SH-SY5Y (cell line): ENCODE results near the gene EPHX1.

ENCODE experiments used
- GATA2 ChIP-seq: IDR thresholded peaks from 2 replicates; pipeline ENCODE4 v1.6.1; 2011; ENCODE audit warnings: mild to moderate bottlenecking, low read depth, low read length
- GATA3 ChIP-seq: IDR thresholded peaks from 2 replicates; pipeline ENCODE4 v1.6.1; 2011; ENCODE audit warnings: low read depth, mild to moderate bottlenecking, low read length, moderate library complexity

The EPHX1 gene

DNA sequence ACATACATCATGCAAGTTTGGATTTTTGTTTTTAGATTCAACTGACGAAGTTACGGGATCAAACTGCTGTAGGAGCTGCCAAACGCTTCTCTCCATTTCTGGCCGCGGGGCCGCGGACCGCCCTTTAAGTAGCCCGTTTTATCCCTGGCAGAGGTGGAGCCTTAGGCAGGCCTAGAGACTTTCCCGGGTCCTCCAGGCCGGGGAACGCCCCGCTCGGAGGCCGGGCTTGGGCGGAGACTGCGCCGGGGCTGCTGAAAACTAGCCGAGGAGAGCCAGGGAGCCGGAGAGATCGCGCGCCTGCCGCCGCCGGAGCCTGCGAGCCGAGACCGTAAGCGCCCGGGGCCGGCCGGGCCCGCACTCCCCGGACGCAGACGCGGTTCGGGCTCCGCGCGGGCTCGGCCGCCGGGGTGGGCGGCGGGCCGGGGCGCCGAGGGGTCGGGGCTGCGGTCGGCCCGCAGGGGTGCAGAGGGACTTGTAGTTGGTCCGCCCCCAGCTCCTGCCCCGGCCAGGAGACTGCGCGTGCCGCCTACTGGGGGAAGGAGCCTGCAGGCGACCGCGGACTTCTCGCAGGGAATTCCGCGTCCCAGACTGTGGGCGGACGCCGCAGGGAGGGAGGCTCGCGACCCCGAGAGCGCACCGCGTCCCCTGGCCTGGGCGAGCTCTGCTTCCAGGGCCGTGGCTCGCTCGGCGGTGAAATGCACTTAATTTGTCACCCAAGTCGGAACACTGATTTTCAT lies at the start of gene EPHX1:
Gene EPHX1, plus strand, starts transcription at position 283 of the 737 bp plus-strand sequence. CDS start 18,606 bp downstream, outside the sequence.
- TF ChIP-seq GATA2 (no peak), GATA3 (no peak)

GRCh38 chr1:225760531-225760930 lies 49.4 kb upstream of the EPHX1 start:
- no peak for TF ChIP-seq GATA2
- TF ChIP-seq GATA3, result no peak

DNA sequence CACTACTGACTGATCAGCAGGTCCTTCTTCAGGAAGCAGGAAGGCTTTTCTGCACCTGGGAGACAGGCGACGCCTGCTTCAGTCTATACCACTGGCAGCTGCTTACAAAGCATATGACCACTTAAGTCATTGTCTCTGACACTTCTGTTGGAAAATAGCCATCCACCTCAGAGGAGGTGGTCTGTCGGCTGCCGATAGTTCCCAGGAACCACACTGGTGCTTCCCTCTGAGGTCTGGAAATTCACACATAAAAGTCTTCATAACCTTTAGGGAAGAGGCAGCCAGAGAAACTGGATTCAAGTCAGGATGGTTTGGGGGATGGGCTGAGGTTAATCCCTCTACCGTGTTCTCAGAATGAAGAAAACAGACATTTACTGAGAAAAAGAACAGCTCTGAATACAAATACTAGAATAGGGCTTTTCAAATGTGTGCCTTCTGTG lies 47.9 kb upstream of the EPHX1 start:
- TF ChIP-seq GATA3 (no peak), GATA2 (no peak)

- TF ChIP-seq GATA3, result no peak
- TF ChIP-seq GATA2, result no peak
These were observed 47.5 kb upstream of the EPHX1 start for GRCh38 chr1:225762444-225762843.

- TF ChIP-seq GATA2, result no peak
- TF ChIP-seq GATA3, result no peak
These were observed 46.0 kb upstream of the EPHX1 start for GRCh38 chr1:225763716-225764548.

DNA sequence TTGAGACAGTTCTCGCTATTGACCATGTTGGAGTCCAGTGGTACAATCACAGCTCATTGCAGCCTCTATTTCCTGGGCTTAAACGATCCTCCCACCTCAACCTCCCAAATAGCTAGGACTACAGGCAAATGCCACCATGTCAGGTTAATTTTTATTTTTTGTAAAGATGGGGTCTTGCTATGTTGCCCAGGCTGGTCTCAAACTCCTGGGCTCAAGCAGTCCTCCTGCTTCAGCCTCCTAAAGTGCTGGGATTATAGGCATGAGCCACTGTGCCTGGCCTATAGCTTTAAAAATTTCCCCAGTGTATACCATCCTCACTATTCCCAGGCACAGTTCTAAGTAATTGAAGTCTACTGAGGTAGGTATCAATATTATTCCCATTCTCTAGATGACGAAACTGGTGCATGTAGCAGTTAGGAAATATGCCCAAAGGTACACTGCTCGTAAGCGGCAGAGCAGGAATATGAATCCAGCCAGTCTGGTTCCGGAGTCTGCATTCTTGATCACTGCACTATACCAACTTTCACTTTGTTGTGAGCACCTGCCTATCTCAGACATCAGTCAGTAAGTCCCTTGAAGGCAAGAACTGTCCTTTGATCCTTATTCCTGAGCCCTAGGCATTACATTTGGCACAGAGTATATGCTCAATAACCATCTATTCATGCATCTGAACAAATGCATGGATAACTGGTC lies 43.8 kb upstream of the EPHX1 start:
- no peak for TF ChIP-seq GATA3
- no peak for TF ChIP-seq GATA2

DNA sequence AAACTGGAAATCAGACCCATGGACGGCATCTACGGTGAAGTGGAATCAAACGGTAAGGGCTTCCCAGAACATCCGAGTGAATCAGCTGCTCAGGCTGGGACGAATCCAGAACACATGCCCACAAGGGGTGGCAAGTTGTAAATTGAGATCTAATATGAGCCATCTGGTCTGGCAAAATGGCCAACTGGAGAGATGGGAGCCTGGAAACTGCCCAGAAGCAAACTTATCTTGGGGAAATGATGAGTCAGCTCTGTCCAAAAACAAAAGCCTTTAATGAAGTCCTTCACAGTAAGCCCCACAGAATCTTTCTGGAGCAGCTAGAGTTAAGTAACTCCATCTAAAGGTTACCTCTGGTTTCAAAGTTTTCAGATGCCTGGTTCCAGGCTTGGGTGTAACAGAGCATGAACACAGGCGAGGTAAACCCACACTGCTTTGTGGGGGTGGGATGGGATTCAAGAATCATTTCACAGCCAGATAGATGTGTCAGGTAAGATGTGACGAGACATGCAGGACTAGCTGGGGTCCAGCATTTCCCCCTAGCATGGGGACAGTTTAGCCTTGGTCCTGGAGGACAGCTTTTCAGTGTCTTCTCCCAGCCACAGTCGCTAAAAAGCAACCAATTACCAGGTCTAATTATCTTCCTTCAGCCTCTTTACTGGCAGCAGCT lies 42.8 kb upstream of the EPHX1 start:
- TF ChIP-seq GATA2 (no peak), GATA3 (no peak)

GRCh38 chr1:225767634-225768540 lies 42.0 kb upstream of the EPHX1 start:
- TF ChIP-seq GATA2, result no peak

- TF ChIP-seq GATA3 (peak; percentile 83), GATA2 (peak; percentile 97)
These were observed 41.1 kb upstream of the EPHX1 start for GRCh38 chr1:225768662-225769426.

- TF ChIP-seq GATA2, result no peak
These were observed 40.2 kb upstream of the EPHX1 start for GRCh38 chr1:225769687-225770086.

GRCh38 chr1:225770561-225771248 lies 39.2 kb upstream of the EPHX1 start:
- TF ChIP-seq GATA3 (no peak), GATA2 (no peak)
